HepG2 (cell line): ENCODE results near the gene TUBB4B. TPM values are rescaled to one million over a fixed set of nuclear protein-coding genes. Genes with fewer than 3 reads are reported as not detected.

Experiments
- ATAC-seq: fragments of 200-7000 bp; cut with Tn5 transposase; 3 replicates; pipeline ENCODE4 v1.9.1; 2020; ENCODE audit warnings: mild to moderate bottlenecking, moderate library complexity
- BruUV-seq: library from RNA; stranded (reverse); fragments of 400-500 nt; replicated peaks from 2 replicates; lab custom pipeline; 2021; lab: Mats Ljungman, UMichigan
- CTCF ChIA-PET: fragments of 300-600 bp; formaldehyde crosslinking; extraction: SDS; loops from one replicate; lab custom pipeline; 2021; ENCODE audit warnings: low total read pairs, inconsistent platforms, low intra/inter-chr PET ratio; lab: Yijun Ruan, JAX
- POLR2A ChIA-PET: fragments of 350-600 bp; sonication (Branson Sonifier 250); formaldehyde crosslinking; loops from one replicate; lab custom pipeline; 2020; ENCODE audit warnings: antibody characterized with exemption, inconsistent platforms; lab: Yijun Ruan, JAX
- DNase-seq: peaks from one replicate; pipeline ENCODE4 v3.0.0-alpha.2; 2015; ENCODE audit warnings: low spot score
- FAIRE-seq: peaks from 3 replicates; lab custom pipeline; 2011; peaks lifted over from hg19 to GRCh38; lab: Jason Lieb, UNC
- H2AFZ ChIP-seq: one replicate; pipeline ENCODE4 v1.6.1; 2011; ENCODE audit warnings: low read length, inconsistent platforms
- H3K27ac ChIP-seq: fragments of 300-600 bp; 3 replicates; pipeline ENCODE4 v1.8.0; 2011; ENCODE audit warnings: mixed run types, mild to moderate bottlenecking, mixed read lengths, low read length, inconsistent platforms; ENCODE audit not compliant: insufficient read depth; ENCODE audit errors: extremely low read length
- H3K27me3 ChIP-seq, 2 experiments: fragments of 200-600 bp in 1 of 2; 2 replicates in 1 of 2; 3 replicates in 1 of 2; pipeline versions ENCODE4 v1.6.0 to v1.8.0; 2011; ENCODE audit warnings: low read length in 2 of 2, mild to moderate bottlenecking in 2 of 2, moderate library complexity in 2 of 2, inconsistent platforms in 1 of 2; ENCODE audit not compliant: insufficient read depth in 2 of 2, control insufficient read depth in 1 of 2
- H3K36me3 ChIP-seq, 2 experiments: fragments of 200-600 bp in 1 of 2; replicated peaks in 1 of 2; 2 replicates in 1 of 2; 3 replicates in 1 of 2; pipeline versions ENCODE4 v1.5.1 to v1.8.0; 2011; ENCODE audit warnings: low read length in 2 of 2, inconsistent platforms in 1 of 2; ENCODE audit not compliant: insufficient read depth in 2 of 2, control insufficient read depth in 1 of 2
- H3K4me1 ChIP-seq: 2 replicates; pipeline ENCODE4 v1.5.1; 2012; ENCODE audit warnings: low read length, inconsistent platforms; ENCODE audit not compliant: insufficient read depth
- H3K4me2 ChIP-seq: 2 replicates; pipeline ENCODE4 v1.6.0; 2011; ENCODE audit warnings: low read depth, low read length, inconsistent platforms
- H3K4me3 ChIP-seq, 3 experiments: fragments of 200-600 bp in 1 of 3; sonication (generic), shearing (Covaris generic) in 1 of 3; replicated peaks in 1 of 3; 2 replicates each; pipeline ENCODE4 v1.5.1; 2011 to 2016; ENCODE audit warnings: low read length in 3 of 3, inconsistent platforms in 2 of 3, low read depth in 2 of 3, mild to moderate bottlenecking in 2 of 3, control low read depth in 1 of 3, mixed read lengths in 1 of 3; ENCODE audit not compliant: insufficient read depth in 1 of 3
- H3K79me2 ChIP-seq: one replicate; pipeline ENCODE4 v1.6.1; 2011; ENCODE audit warnings: low read length, inconsistent platforms; ENCODE audit not compliant: insufficient read depth
- H3K9ac ChIP-seq: 2 replicates; pipeline ENCODE4 v1.6.0; 2011; ENCODE audit warnings: mild to moderate bottlenecking, low read depth, low read length, inconsistent platforms; ENCODE audit not compliant: insufficient read depth
- H3K9me3 ChIP-seq: 2 replicates; pipeline ENCODE4 v1.5.1; 2012; ENCODE audit warnings: mild to moderate bottlenecking, low read length
- H4K20me1 ChIP-seq: 2 replicates; pipeline ENCODE4 v1.6.0; 2011; ENCODE audit warnings: inconsistent platforms, mild to moderate bottlenecking, low read length, moderate library complexity; ENCODE audit not compliant: insufficient read depth
- CBX1 ChIP-seq: IDR thresholded peaks from one replicate; pipeline ENCODE4 v1.6.1; 2016; ENCODE audit warnings: antibody characterized with exemption, low read depth
- CENPT ChIP-seq: sonication (generic); formaldehyde crosslinking; IDR thresholded peaks from 2 replicates; pipeline ENCODE4 v1.8.0; 2022; ENCODE audit warnings: low read depth, mild to moderate bottlenecking, moderate library complexity, missing genetic modification reagents
- CHCHD3 ChIP-seq: sonication (generic); formaldehyde crosslinking; IDR thresholded peaks from 2 replicates; pipeline ENCODE4 v1.8.0; 2022; ENCODE audit warnings: mild to moderate bottlenecking, missing genetic modification reagents, moderate library complexity
- E2F2 ChIP-seq: sonication (generic); formaldehyde crosslinking; IDR thresholded peaks from 2 replicates; pipeline ENCODE4 v1.4.0; 2020; ENCODE audit warnings: missing genetic modification reagents, borderline replicate concordance
- FOXA3 ChIP-seq: IDR thresholded peaks from 2 replicates; pipeline ENCODE4 v1.6.1; 2016; ENCODE audit warnings: missing genetic modification reagents, missing compliant biosample characterization
- FOXK2 ChIP-seq: fragments of 450-650 bp; IDR thresholded peaks from 2 replicates; pipeline ENCODE4 v1.6.1; 2016
- KDM4B ChIP-seq: sonication (generic); formaldehyde crosslinking; IDR thresholded peaks from 2 replicates; pipeline ENCODE4 v1.4.0; 2020; ENCODE audit warnings: missing genetic modification reagents
- LCORL ChIP-seq, 2 experiments: fragments of 450-650 bp in 1 of 2; sonication (generic) in 1 of 2; formaldehyde crosslinking in 1 of 2; IDR thresholded peaks; 2 replicates each; pipeline versions ENCODE4 v1.5.0 to v1.6.1; 2017 to 2020; ENCODE audit warnings: antibody characterized with exemption in 1 of 2, missing genetic modification reagents in 1 of 2
- MAFF ChIP-seq: IDR thresholded peaks from 2 replicates; pipeline ENCODE4 v1.6.1; 2011; ENCODE audit warnings: low read depth, low read length, improper control_type of control experiment
- MED13 ChIP-seq: sonication (generic); formaldehyde crosslinking; IDR thresholded peaks from 2 replicates; pipeline ENCODE4 v1.5.0; 2020; ENCODE audit warnings: missing genetic modification reagents
- MTA3 ChIP-seq: sonication (generic); formaldehyde crosslinking; IDR thresholded peaks from 2 replicates; pipeline ENCODE4 v1.4.0; 2020; ENCODE audit warnings: missing genetic modification reagents
- MXD4 ChIP-seq: IDR thresholded peaks from 2 replicates; pipeline ENCODE4 v1.6.1; 2016; ENCODE audit warnings: mild to moderate bottlenecking, missing biosample characterization, missing genetic modification reagents
- RXRB ChIP-seq: IDR thresholded peaks from 2 replicates; pipeline ENCODE4 v1.6.1; 2016; ENCODE audit warnings: borderline replicate concordance, missing genetic modification reagents, missing compliant biosample characterization
- TBL1XR1 ChIP-seq: fragments of 150-350 bp; IDR thresholded peaks from 2 replicates; pipeline ENCODE4 v1.6.1; 2014; ENCODE audit warnings: borderline replicate concordance, low read length; ENCODE audit not compliant: partially characterized antibody
- ZFP37 ChIP-seq: sonication (generic); formaldehyde crosslinking; IDR thresholded peaks from 2 replicates; pipeline ENCODE4 v1.4.0; 2020; ENCODE audit warnings: missing genetic modification reagents, borderline replicate concordance
- ZKSCAN8 ChIP-seq: IDR thresholded peaks from 2 replicates; pipeline ENCODE4 v1.6.1; 2016; ENCODE audit warnings: borderline replicate concordance, missing genetic modification reagents, missing compliant biosample characterization
- ZNF256 ChIP-seq: sonication (generic); formaldehyde crosslinking; conservative IDR thresholded peaks from 2 replicates; pipeline ENCODE4 v1.4.0; 2020; ENCODE audit warnings: missing genetic modification reagents
- ZNF451 ChIP-seq: sonication (generic); formaldehyde crosslinking; IDR thresholded peaks from 2 replicates; pipeline ENCODE4 v1.5.0; 2020; ENCODE audit warnings: mild to moderate bottlenecking, missing genetic modification reagents
- ZNF788 ChIP-seq: sonication (generic); formaldehyde crosslinking; IDR thresholded peaks from 2 replicates; pipeline ENCODE4 v1.5.0; 2020; ENCODE audit warnings: mild to moderate bottlenecking, missing genetic modification reagents, borderline replicate concordance
- WGBS: methylation state at CpG from one replicate; pipeline ENCODE4 v1.1.6; 2017; ENCODE audit warnings: low lambda C conversion rate; 5-methylcytosine and 5-hydroxymethylcytosine counted together
- in situ Hi-C: cut with HindIII; loops from 2 replicates; pipeline ENCODE4 v1.10.0; 2017; ENCODE audit warnings: low pct_unique_long_range_greater_than_20kb; ENCODE audit not compliant: extremely low pct_ligation_motif_present
- intact Hi-C: fragments of 100-400 bp; cut with micrococcal nuclease; formaldehyde crosslinking; loops from one replicate; pipeline ENCODE4 v1.10.0; 2022; ENCODE audit not compliant: unreplicated experiment
- polyA plus RNA-seq, 8 experiments: library from polyadenylated mRNA; depleted of rRNA in 3 of 8; stranded (reverse) in 7 of 8; unstranded in 1 of 8; fragments of >200 nt; fragmentation: Illumina TruSeq in 4 of 8; extraction: Trizol in 4 of 8; gene quantifications; 2 replicates each; pipeline versions ENCODE4 v1.2.1 to v1.2.3, GENCODE V29; 2011 to 2016; ENCODE audit warnings: low read depth in 4 of 8, missing spikeins in 1 of 8, mixed read lengths in 1 of 8; ENCODE audit not compliant: insufficient read depth in 1 of 8
- total RNA-seq, 5 experiments: library from RNA; depleted of rRNA; stranded (reverse); fragments of >200 nt; fragmentation: Illumina TruSeq; extraction: Trizol; gene quantifications; 2 replicates each; pipeline ENCODE4 v1.2.3, GENCODE V29; 2016; ENCODE audit warnings: low read depth in 1 of 5
- TF ChIP-seq, protein P1 (sequence below): sonication (generic); formaldehyde crosslinking; IDR thresholded peaks from 2 replicates; pipeline ENCODE4 v1.8.0; 2022; ENCODE audit warnings: low read depth, missing genetic modification reagents
- TF ChIP-seq, protein P2 (sequence below): IDR thresholded peaks from 2 replicates; pipeline ENCODE4 v1.6.1; 2012; ENCODE audit warnings: low read depth, low read length, improper control_type of control experiment

The TUBB4B gene
- total and polyA plus RNA-seq, 2 of the 13 experiments (the other 11 are each of a cell fraction or from before 2014, with no cell fraction given) = 182 to 412 TPM

DNA sequence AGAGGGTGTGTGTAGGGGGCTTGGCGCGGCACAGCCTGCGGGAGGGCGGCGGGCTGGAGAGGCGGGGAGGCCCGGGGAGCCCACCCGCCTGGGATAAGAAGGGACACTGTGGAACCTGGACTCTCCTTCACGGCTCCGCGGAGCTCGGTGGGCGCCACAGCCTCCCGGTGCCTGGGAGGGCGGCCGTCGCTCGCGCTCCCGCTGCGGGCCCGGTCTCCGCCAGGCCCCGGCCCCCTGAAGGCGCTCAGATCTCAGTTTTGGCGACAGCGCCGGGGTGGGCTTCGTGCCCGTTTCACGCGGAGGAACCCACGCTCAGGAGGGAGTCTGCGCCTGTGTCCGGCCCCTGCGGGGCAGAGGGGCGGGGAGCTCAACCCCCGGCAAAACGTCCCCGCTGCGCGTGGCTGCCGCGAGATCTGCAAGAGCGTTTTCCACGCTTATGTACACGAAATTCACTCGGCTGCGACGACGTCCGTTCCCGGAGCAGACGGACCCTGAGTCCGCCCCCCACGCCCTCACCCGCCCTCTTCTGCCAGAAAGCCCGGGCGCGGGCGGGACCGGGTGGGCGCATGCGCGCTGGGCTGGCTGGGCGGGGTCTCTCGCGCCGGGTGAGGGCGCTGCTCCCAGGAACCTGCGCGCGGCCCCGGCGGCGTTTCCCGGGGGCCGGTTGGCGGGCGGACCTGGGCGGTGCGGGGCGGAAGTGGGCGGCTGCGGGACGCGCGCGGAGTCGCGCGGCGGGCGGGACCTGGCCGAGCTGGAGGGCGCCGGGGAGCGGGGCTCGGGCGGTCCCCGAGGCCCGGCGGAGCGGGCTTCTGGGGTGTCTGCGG, 13.7 kb downstream of the TUBB4B start, which contains the start of gene NELFB:
Gene NELFB (plus strand): TSS at position 704 of the 824 bp plus-strand sequence.
- H3K4me2 ChIP-seq = peak within 1 kb of the TSS; percentile 91
- FAIRE-seq (no peak), DNase-seq (peak; percentile 76), ATAC-seq (peak; percentile 53)
- ChIA-PET POLR2A (interaction anchor here (0.8 to 14.2 kb wide), 15 partner anchors 12 to 199 kb away, joined by 3 to 317 read pairs (median 4); partner anchors contain the start of genes ANAPC2, ENTPD8, EXD3 and NOXA1), CTCF (no interaction called here)
- no peaks in the 10 kb centered on the region for H3K9me3 ChIP-seq
- H3K27me3 ChIP-seq = no peaks in the 10 kb centered on the region; a peak in 1 of 5 replicates
- intact Hi-C loops = no loop called here
- peak within 1 kb of the TSS; percentile 86 for H3K9ac ChIP-seq
- H3K27ac ChIP-seq = peak within 1 kb of the TSS; percentile 80
- in situ Hi-C loops = no loop called here
- TSS peak; percentile 69 for BruUV-seq
- WGBS = 4% methylated on average over 8 of the region's 105 CpGs
- H3K36me3 ChIP-seq = peaks cover 11 to 17% of the 10 kb centered on the region in 2 experiments; a peak in 4 of 5 replicates
- H3K79me2 ChIP-seq = peaks cover 18% of the 10 kb centered on the region
- peaks cover 57% of the 10 kb centered on the region for H3K4me1 ChIP-seq
- no peaks in the 10 kb centered on the region for H4K20me1 ChIP-seq
- no peak within 1 kb of the TSS for H2AFZ ChIP-seq
- H3K4me3 ChIP-seq = peak within 1 kb of the TSS; percentile 91 to 98 (median 91)
- TF ChIP-seq CENPT (CRISPR knock-in tag) = no peak
- TF ChIP-seq ZKSCAN8 = no peak
- TF ChIP-seq FOXA3 (CRISPR knock-in tag) = no peak; the same call in 1 of the 2 replicates
- no peak for TF ChIP-seq ZNF788 (CRISPR knock-in tag)
- TF ChIP-seq MAFF = no peak
- no peak for TF ChIP-seq CBX1
- TF ChIP-seq CHCHD3 (CRISPR knock-in tag) = peak; percentile 40; the same call in 1 of the 2 replicates
- TF ChIP-seq MED13 (CRISPR knock-in tag) = no peak; the same call in 1 of the 2 replicates
- TF ChIP-seq TBL1XR1 = no peak
- TF ChIP-seq E2F2 (CRISPR knock-in tag) = 0 out of 2 replicates have a peak, but pooled peaks have one; percentile 23
- TF ChIP-seq ZNF451 = no peak; the same call in 1 of the 2 replicates
- TF ChIP-seq ZFP37 = no peak
- peak; percentile 41; the same call in 1 of the 2 replicates for TF ChIP-seq RXRB
- no peak for TF ChIP-seq KDM4B (CRISPR knock-in tag)
- no peak for TF ChIP-seq MTA3 (CRISPR knock-in tag)
- TF ChIP-seq, protein P1, sequence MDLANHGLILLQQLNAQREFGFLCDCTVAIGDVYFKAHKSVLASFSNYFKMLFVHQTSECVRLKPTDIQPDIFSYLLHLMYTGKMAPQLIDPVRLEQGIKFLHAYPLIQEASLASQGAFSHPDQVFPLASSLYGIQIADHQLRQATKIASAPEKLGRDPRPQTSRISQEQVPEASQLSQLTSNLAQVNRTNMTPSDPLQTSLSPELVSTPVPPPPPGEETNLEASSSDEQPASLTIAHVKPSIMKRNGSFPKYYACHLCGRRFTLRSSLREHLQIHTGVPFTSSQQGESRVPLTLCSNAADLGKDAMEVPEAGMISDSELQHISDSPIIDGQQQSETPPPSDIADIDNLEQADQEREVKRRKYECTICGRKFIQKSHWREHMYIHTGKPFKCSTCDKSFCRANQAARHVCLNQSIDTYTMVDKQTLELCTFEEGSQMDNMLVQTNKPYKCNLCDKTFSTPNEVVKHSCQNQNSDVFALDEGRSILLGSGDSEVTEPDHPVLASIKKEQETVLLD (CRISPR knock-in tag) = peak; percentile 89
- no peak for TF ChIP-seq FOXK2
- no peak for TF ChIP-seq MXD4 (CRISPR knock-in tag)
- TF ChIP-seq LCORL (IDR thresholded peaks at IDR 0.05) = no peak
- no peak for TF ChIP-seq LCORL (CRISPR knock-in tag; IDR thresholded peaks at IDR 0.05)
- TF ChIP-seq, protein P2, sequence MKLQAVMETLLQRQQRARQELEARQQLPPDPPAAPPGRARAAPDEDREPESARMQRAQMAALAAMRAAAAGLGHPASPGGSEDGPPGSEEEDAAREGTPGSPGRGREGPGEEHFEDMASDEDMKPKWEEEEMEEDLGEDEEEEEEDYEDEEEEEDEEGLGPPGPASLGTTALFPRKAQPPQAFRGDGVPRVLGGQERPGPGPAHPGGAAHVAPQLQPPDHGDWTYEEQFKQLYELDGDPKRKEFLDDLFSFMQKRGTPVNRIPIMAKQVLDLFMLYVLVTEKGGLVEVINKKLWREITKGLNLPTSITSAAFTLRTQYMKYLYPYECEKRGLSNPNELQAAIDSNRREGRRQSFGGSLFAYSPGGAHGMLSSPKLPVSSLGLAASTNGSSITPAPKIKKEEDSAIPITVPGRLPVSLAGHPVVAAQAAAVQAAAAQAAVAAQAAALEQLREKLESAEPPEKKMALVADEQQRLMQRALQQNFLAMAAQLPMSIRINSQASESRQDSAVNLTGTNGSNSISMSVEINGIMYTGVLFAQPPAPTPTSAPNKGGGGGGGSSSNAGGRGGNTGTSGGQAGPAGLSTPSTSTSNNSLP = no peak
- no peak; the same call in 1 of the 2 replicates for TF ChIP-seq ZNF256
